Stomach (tissue), 9 donors: ENCODE data around the gene ASCC3. TPM values are rescaled to one million over a fixed set of nuclear protein-coding genes. Genes with fewer than 3 reads are reported as not detected.

Experiments used
- DNase-seq, 2 donors: peaks; one replicate each; pipeline versions ENCODE4 v3.0.0 to v3.0.0-alpha.2; 2013 to 2019
- H3K27ac ChIP-seq, 5 donors: fragments of 200-600 bp in 4 of 5; sonication (generic) in 4 of 5; one replicate each; pipeline ENCODE4 v1.5.1; 2013 to 2019; ENCODE audit warnings: mild to moderate bottlenecking in 1 of 5, moderate library complexity in 1 of 5
- H3K27me3 ChIP-seq, 3 donors: fragments of 200-600 bp; sonication (generic); one replicate each; pipeline ENCODE4 v1.5.1; 2017 to 2019; ENCODE audit warnings: mixed run types in 1 of 3
- H3K36me3 ChIP-seq, 4 donors: fragments of 200-600 bp; sonication (generic); 1 replicate in 3 of 4; 2 replicates in 1 of 4; pipeline ENCODE4 v1.5.1; 2016 to 2019
- H3K4me1 ChIP-seq, 4 donors: fragments of 200-600 bp; sonication (generic); one replicate each; pipeline ENCODE4 v1.5.1; 2016 to 2019
- H3K4me3 ChIP-seq, 4 donors: fragments of 200-600 bp; sonication (generic) in 3 of 4; one replicate each; pipeline ENCODE4 v1.5.1; 2016 to 2019; ENCODE audit warnings: mild to moderate bottlenecking in 1 of 4
- H3K9me3 ChIP-seq, 4 donors: fragments of 200-600 bp; sonication (generic); one replicate each; pipeline ENCODE4 v1.5.1; 2016 to 2019
- CTCF ChIP-seq, 7 experiments: fragments of 450-650 bp in 4 of 7; fragments of 200-600 bp in 3 of 7; sonication (generic) in 3 of 7; IDR thresholded peaks; one replicate each; pipeline ENCODE4 v1.5.1; 2016 to 2019; ENCODE audit warnings: antibody characterized with exemption in 7 of 7, control low read depth in 2 of 7, mild to moderate bottlenecking in 1 of 7
- EP300 ChIP-seq: sonication (generic); formaldehyde crosslinking; IDR thresholded peaks from one replicate; pipeline ENCODE4 v1.6.1; 2017; ENCODE audit warnings: antibody characterized with exemption
- POLR2A ChIP-seq, 4 donors: fragments of 450-650 bp; IDR thresholded peaks; one replicate each; pipeline ENCODE4 v1.6.1; 2016; ENCODE audit warnings: antibody characterized with exemption in 4 of 4, control low read depth in 2 of 4, mild to moderate bottlenecking in 1 of 4, moderate library complexity in 1 of 4
- POLR2AphosphoS5 ChIP-seq, 3 donors: sonication (generic); formaldehyde crosslinking; IDR thresholded peaks; one replicate each; pipeline ENCODE4 v1.6.1; 2016; ENCODE audit warnings: antibody characterized with exemption in 3 of 3
- WGBS, 5 donors: extraction: QIAGEN DNeasy Blood & Tissue Kit in 3 of 5; methylation state at CpG; one replicate each; pipeline versions ENCODE4 v1.1.5 to v1.1.7; 2013 to 2018; 5-methylcytosine and 5-hydroxymethylcytosine counted together
- intact Hi-C: fragments of 100-400 bp; cut with DNase I; formaldehyde crosslinking; loops from one replicate; pipeline ENCODE4 v1.15.1; 2023; ENCODE audit warnings: low total_unique reads
- polyA plus RNA-seq, 3 donors: library from polyadenylated mRNA; stranded (reverse); fragments of 200-250 nt; gene quantifications; one replicate each; pipeline ENCODE4 v1.2.3, GENCODE V29; 2013
- total RNA-seq, 5 donors: library from RNA; depleted of rRNA; stranded (reverse); fragments of >200 nt; gene quantifications; one replicate each; pipeline versions ENCODE4 v1.1.0 to v1.2.3, GENCODE V29; 2014 to 2016
- donor health status: healthy with polysubstance abuse.
- donor health status: Bipolar disorder and iron deficiency.
- donor health status: healthy.

The ASCC3 gene
- total and polyA plus RNA-seq, 8 donors = 6.3 to 49.2 (median 19.1) TPM

DNA sequence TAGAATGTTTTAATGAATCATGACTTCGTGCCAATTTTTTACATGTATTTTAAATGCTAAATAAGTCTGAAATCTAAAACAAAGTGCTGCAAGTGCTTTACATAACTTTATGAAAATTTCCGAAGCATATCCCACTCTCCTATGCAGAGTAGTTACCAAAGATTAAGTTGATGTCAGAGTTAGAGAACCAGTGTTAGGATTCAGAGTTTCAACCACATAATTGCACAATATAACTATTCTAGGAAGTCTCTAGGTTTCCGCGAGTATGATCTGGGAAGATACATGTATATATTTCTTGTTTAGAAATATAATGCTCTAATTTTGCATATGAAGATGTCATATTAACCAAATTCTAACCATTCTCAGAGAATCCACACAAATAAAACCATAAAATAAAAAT is 74.8 kb downstream of the ASCC3 start:
- Histone ChIP-seq H3K36me3 (peaks cover 0 to 15% (median 7%) of the 10 kb centered on the region in 4 donors), H3K27me3 (no peaks in the 10 kb centered on the region), H3K4me1 (peaks cover 0 to 3% (median 0%) of the 10 kb centered on the region in 4 donors), H3K9me3 (no peaks in the 10 kb centered on the region), H3K4me3 (no peak overlapping the region), H3K27ac (no peak overlapping the region)
- no peak for DNase-seq
- TF ChIP-seq CTCF (IDR thresholded peaks at IDR 0.05) (no peak), POLR2A (IDR thresholded peaks at IDR 0.05) (no peak), POLR2AphosphoS5 (IDR thresholded peaks at IDR 0.05) (no peak), EP300 (no peak)
- intact Hi-C loops = no loop called here
- 85 to 96% (median 90%) methylated on average over 4 of the region's 4 CpGs for WGBS, 5 donors

- no peak overlapping the region for H3K27ac ChIP-seq
- H3K4me1 ChIP-seq = peaks cover 0 to 3% (median 0%) of the 10 kb centered on the region in 4 donors
- WGBS, 5 donors = 86 to 99% (median 87%) methylated on average over 4 of the region's 4 CpGs
- no peaks in the 10 kb centered on the region for H3K27me3 ChIP-seq
- H3K4me3 ChIP-seq = no peak overlapping the region
- intact Hi-C loops = no loop called here
- H3K36me3 ChIP-seq = peaks cover 0 to 32% (median 7%) of the 10 kb centered on the region in 4 donors
- no peaks in the 10 kb centered on the region for H3K9me3 ChIP-seq
- no peak for TF ChIP-seq CTCF (IDR thresholded peaks at IDR 0.05)
- TF ChIP-seq POLR2AphosphoS5 (IDR thresholded peaks at IDR 0.05) = no peak
- TF ChIP-seq EP300 = no peak
- TF ChIP-seq POLR2A (IDR thresholded peaks at IDR 0.05) = no peak
- no peak for DNase-seq
Measured at GRCh38 chr6:100803264-100804045, 77.7 kb downstream of the ASCC3 start.

GRCh38 chr6:100801036-100801435 is 80.1 kb downstream of the ASCC3 start:
- no peaks in the 10 kb centered on the region for H3K27me3 ChIP-seq
- peaks cover 0 to 3% (median 0%) of the 10 kb centered on the region in 4 donors for H3K4me1 ChIP-seq
- intact Hi-C loops = no loop called here
- no peak overlapping the region for H3K27ac ChIP-seq
- H3K36me3 ChIP-seq = peaks cover 0 to 50% (median 14%) of the 10 kb centered on the region in 4 donors
- no peak for TF ChIP-seq EP300
- TF ChIP-seq CTCF (IDR thresholded peaks at IDR 0.05) = no peak
- no peak for TF ChIP-seq POLR2A (IDR thresholded peaks at IDR 0.05)
- no peak for TF ChIP-seq POLR2AphosphoS5 (IDR thresholded peaks at IDR 0.05)
- H3K9me3 ChIP-seq = no peaks in the 10 kb centered on the region
- H3K4me3 ChIP-seq = no peak overlapping the region
- 78 to 92% (median 85%) methylated on average over 1 of the region's 1 CpG for WGBS, 5 donors
- no peak for DNase-seq

DNA sequence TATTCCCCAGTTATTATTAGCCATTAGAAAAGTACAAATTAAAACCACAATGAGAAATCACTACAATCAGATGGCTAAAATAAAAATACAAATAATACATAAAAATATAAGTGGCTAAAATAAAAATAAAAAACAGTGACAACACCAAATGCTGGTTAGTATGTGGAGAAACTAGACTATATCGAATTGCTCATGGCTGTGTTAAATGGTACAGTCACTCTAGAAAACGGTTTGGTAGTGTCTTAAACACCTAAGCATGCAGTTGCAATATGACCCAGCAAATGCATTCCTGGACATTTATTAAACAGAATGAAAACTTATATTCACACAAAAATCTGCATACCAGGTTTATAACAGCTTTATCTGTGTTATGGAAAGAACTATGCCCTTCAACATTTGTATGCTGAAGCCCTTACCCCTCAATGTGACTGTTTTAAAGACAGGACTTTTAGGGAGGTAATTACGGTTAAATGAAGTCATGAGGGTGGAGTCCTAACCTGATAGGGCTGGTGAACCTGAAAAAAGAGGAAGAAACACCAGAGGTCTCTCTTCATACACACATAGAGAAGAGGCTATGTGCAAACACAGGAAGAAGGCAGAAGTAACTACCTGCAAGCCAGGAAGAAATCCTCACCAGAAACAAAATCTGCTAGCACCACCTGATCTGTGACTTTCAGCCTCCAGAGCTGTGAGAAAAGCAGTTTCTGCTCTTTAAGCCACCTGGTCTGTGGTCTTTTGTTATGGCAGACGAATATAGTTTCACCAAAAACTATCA is 84.9 kb downstream of the ASCC3 start:
- Histone ChIP-seq H3K36me3 (peaks cover 0 to 37% (median 12%) of the 10 kb centered on the region in 4 donors), H3K27me3 (no peaks in the 10 kb centered on the region), H3K9me3 (no peaks in the 10 kb centered on the region), H3K4me3 (no peak overlapping the region), H3K4me1 (no peaks in the 10 kb centered on the region), H3K27ac (no peak overlapping the region)
- intact Hi-C loops = no loop called here
- TF ChIP-seq CTCF (IDR thresholded peaks at IDR 0.05) (no peak), EP300 (no peak), POLR2A (IDR thresholded peaks at IDR 0.05) (no peak), POLR2AphosphoS5 (IDR thresholded peaks at IDR 0.05) (no peak)
- DNase-seq = no peak
- WGBS, 5 donors = 90 to 97% (median 95%) methylated on average over 4 of the region's 4 CpGs
